ENCODE data around the gene CHRM5.

CHRM5 gene, protein sequence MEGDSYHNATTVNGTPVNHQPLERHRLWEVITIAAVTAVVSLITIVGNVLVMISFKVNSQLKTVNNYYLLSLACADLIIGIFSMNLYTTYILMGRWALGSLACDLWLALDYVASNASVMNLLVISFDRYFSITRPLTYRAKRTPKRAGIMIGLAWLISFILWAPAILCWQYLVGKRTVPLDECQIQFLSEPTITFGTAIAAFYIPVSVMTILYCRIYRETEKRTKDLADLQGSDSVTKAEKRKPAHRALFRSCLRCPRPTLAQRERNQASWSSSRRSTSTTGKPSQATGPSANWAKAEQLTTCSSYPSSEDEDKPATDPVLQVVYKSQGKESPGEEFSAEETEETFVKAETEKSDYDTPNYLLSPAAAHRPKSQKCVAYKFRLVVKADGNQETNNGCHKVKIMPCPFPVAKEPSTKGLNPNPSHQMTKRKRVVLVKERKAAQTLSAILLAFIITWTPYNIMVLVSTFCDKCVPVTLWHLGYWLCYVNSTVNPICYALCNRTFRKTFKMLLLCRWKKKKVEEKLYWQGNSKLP

DNA sequence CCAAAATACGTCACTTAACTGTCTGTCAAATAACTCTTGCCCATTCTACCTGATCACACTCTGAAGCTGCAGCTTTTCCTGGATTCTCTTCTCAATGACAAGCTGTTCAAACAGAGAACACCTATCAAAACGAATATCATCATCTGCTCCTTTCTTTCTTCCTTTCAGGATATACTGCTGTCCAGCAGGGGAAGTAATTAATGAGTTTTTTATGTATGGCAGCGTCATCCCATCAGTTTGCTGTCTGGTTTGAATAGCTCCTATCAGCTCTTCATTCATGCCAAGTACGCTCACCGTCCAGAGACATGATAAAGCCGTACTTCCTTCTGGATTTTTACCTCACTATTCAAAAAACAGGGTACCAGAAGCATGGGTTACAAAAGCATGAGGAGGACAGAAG, at the start of gene CHRM5:
Gene CHRM5 (plus strand): TSS at position 274 of the 400 bp plus-strand sequence. CDS start 94,221 bp downstream, outside the sequence.
- no peak for DNase-seq

DNA sequence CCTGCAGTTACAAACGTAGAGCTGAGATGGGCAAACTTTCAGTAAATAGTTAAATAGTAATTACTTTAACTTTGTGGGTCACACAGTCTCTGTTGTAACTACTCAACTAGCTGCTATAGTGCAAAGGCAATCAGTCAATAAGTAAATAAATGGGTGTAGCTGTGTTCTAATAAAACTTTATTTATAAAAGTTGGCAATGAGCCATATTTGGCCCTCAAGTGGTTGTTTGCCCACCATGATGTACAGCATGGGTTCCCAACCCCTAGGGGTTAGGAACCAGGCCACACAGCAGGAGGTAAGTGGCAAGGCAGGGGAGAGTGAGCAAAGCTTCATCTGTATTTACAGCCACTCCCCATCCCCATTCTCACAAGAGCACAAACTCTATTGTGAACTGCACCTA, 44.9 kb upstream of the CHRM5 start:
- DNase-seq = no peak

DNA sequence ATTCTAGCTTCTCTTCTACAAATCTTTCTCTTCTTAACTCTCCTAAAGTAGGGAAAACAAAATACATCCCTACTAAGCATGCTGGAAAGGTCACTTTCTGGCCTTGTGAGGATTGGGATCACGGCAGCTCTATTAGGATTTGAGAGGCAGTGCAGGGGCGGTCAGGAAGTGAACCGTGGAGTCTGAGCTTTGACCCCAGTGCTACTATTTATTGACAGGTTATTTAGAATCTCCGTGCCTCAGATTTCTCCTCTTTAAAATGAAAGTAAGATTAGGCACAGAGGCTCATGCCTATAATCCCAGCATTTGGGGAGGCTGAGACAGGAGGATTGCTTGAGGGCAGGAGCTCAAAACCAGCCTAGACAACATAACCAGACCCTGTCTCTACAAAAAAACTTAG, 42.0 kb upstream of the CHRM5 start:
- no peak for DNase-seq

DNA sequence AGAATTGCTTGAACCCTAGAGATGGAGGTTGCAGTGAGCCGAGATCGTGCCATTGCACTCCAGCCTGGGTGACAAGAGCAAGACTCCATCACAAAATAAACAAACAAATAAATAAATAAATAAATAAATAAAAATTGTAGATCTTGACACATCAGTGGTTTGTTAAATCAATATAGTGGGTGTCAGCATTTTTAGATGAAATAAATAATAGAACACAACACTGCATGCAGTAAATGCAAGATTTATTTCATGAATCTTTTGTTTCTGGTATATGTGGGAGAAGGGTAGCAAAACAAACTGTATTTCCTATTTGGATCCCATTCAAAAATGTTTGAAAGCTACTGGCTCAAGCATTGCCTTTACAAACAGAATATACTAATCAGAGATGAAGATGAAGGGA, 35.6 kb upstream of the CHRM5 start:
- no peak for DNase-seq

DNA sequence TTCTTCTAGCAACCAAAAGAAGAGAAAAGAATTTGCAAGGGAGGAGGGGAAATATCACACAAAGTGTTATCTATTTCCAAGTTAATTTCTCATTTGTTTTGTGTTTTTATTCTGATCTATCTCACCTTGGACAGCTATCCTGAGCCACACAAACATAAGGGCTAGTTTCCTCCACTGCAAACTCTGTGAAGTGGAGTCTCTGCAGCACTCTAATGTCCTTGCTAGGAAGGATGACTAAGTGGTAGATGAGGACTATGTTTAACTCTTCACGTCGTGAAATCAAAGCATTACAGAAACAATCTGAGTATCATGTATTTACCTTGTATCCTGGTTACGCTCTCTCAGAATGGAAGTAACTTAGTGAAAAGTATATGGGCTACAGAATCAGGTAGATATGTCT, 33.9 kb upstream of the CHRM5 start:
- no peak for DNase-seq

DNA sequence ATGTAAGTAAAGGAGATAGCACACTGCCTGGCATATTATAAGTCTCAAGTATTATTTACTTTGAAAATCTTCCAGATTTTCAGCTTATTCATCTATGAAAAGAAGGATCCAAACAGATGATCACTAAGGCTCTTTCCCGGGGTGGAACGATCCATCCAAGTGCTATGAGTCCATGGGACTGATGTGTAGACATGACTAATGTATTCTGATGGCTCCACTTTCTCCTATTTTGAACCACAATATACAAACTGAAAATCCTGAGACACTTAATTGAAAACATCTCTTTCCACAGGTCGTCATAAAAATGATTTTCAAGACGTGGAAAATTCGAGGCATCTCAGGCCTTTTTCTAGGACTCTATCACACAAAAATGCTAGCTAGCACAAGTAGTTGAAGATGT, 33.4 kb upstream of the CHRM5 start:
- no peak for DNase-seq

DNA sequence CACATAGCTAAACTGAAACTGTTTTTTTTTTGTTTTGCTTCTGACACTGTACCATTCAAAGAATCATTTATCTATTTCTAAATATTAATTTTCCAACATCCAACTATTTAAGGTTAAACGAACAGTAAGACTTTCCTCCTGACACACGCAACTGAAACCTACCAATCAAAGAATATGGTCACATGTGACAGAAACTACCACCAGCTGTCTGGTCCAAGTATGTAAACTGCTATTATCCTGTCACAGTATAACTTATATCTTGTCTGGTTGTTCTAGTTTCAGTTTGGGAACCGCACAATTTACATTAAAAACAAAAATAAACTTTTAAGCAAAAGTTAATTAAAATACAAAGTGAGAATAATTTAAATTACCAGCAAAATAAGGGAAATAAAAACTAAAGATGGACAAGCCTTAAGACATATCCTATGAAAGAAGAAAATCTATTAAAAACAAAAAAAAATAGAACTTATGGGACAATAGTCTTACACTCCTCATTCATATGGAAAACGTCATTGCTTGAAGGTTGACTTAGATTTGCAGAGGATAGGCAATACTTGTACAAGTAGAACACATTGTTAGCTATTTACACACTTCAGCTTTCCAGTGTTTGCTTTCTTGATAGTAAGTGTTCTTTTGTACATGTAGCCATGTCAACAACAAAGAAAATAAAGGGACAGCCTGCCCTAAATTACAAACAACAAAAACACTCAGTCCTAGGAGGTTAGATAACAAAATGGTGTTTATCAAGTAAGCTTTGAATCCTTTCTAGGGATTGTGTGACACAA, 26.8 kb upstream of the CHRM5 start:
- no peak for DNase-seq

DNA sequence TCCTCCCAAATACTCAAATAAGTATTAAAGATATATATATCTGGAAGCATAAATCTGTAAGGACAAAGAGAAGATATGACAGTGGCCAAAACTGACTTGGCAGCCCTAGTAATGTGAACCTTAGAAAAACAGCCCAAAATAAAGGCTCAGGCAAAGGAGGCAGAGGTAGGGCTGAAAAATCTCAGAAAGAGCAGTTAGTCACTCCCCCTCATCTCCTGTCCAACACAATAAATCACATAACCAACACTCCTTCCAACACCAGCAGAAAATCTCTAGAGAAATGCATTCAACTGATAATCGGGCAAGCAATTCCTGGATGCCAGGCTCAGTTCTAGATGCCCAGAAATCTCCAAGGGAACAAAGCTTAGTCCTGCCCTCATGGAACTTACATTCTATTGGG, 22.1 kb upstream of the CHRM5 start:
- no peak for DNase-seq

DNA sequence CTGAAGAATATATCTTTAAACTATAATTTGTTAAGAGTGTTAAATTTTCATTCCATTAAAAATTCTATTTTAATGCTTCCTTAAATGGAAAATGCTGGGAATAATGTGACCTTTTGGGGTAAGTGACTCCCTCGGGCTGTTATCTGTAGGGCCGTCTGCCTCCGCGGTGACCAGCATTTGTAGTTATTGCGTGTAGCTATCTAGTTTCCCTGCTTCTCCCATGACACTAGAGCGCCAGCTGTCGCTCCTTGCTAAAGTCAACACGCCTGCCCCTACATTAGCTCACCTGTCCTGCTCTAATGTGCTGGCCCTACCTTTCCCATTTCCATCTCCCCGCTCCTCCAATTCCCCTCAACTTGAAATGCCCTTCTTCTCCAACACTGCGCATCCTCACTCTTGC, 12.4 kb upstream of the CHRM5 start:
- no peak for DNase-seq

DNA sequence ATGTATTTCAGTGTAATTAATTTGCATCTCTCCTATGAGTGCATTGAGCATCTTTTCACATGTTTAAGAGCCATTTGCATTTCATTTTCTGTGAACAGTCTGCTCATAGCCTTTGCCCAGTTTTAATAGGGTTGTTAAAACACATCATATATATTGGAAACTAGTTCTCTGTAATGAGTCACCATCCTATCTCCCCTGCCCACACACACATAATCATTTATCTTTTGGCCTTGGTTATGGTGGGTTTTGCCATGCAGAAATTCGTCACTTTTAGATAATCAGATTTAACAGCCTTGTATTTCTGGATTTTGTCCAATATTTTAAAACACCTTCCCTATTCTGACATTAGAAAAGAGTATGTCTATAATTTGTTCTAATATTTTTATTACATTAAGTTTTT, 11.9 kb upstream of the CHRM5 start:
- DNase-seq = no peak

DNA sequence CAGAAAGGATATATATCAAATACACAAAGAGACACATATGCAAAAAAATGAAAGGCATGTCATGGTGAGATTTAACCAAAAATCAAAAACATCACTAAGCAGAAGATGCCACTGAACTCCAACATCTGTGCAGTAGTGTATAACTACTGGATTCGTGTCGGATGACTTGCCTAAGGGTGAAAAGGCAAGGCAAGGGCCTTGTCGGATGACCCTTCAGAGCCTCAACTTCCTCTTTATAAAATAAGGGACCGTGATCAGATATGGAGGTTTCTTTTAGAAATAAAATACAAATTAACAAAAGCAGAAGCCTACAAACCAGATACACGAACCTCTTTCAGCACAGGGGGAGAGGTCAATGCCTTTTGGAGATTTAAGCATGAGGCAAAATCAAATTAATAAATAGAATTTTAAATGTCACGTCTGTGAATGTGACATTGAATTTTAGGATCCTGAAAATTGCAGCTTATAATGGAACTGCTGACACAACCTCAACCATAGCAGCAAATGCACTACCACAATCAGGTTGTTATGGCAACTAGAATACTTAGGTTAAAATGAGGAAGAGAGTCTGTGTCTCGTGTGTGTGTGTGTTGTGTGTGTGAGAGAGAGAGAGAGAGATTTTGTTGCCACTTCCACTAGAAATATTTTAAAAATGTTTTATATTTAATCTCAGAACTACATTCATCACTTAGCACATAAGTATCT, 8.3 kb upstream of the CHRM5 start:
- DNase-seq = no peak

DNA sequence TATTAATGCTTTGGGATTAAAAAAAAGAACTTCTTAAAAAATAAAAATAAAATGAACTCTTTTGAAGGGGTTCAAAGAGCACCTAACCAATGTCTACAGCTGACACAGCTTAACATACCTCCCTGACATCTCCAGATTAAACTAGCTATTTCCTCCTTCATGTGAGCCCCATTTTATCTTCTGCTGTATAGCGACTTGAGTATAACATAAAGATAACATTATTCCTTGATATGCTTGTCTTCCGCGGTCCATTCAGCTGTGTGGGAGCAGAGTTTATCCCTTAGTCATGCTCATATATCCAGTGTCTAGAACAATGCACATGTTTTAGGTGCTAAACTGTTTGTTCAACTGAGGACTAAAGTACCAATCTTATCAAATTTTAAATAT, 7.8 kb upstream of the CHRM5 start:
- DNase-seq = no peak

DNA sequence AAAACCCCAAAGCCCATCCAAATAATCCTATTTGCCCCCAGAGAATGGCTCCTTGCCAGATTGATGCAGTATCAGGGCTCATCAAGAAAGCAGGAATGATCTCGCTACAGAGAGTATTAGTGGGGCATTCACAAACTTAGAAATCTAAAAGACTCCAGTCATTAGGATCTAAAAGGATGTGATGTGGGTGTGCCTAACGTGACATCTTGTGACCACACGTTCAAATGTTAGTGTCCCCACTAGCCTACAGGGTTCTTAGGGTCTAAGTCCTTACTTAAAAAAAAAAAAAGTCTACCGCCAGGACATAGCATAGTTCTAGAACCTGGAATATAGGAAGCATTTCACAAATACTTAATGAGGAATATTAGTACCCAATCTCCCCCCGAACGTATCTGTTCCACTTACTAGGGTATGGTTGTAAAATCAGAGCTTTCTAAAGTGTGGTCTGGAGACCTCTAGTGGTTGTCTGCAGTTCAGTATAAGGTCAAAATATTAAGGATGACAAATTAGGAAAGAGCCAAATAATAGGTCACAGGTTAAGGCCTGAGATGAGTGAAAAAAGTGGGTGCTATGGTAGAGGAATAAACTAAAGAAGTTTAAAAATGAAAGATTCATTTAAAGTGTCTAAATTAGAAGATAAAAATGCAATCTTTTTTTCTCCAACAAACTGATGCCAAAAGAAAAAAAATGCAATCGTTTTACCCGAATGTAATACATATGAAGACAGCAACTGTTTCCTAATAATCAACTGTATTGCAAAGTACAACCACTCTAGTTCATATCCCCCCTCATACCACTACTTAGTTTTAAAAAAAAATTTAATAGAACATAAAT, 4.2 kb upstream of the CHRM5 start:
- no peak for DNase-seq

DNA sequence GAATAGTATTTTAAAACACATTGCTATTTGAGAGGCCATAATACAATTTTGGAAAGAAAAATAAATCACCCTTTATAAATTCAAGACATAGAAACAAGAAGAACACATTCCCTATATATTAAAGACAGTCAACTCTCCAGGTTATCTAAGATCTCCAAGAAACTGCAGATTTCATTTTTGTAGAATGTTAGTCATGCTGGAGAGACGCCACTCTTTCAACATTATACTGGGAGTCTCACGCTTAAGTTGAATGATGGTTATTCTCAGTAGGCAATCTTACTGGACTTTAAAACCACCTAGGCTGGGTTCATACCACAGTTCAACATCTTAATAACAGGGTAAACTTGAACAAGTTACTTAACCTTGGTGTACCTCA, 3.6 kb upstream of the CHRM5 start:
- no peak for DNase-seq

DNA sequence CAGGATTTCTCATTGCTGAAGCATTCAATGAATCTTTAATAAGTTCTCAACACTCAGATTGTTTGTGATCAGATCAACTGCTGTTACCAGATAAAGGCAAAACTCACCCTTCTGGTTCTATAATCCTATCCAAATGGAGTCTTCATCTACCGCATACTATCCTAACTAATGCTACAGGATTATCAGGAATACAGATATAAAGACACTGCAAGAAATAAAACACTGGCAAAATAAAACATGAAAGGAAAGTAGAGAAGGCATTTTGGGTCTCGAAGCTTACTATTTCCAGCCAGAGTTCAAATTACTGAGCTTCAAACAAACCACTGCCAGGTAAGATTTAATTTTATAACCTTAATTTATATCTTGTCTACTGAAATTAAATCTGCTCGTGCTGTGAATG, 524 bp downstream of the CHRM5 start:
- no peak for DNase-seq

DNA sequence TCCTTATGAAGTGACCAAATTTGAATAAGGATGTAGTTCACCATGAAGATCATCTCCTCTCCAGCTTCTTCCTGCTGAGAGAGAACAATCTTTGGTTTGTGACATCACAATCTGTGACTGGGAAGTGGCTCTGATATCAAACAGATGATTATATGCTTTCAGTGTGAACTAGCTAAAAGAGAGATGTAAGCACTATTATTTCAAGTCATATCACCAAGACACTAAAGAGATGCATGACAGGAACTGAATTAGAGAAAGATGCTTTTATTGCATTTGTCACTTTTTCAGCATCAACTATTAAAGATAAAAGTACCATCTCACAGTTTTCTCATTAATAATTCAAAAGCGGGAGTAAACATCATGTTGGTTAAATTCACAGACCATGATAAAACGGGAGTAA, 3.5 kb downstream of the CHRM5 start:
- DNase-seq = no peak

DNA sequence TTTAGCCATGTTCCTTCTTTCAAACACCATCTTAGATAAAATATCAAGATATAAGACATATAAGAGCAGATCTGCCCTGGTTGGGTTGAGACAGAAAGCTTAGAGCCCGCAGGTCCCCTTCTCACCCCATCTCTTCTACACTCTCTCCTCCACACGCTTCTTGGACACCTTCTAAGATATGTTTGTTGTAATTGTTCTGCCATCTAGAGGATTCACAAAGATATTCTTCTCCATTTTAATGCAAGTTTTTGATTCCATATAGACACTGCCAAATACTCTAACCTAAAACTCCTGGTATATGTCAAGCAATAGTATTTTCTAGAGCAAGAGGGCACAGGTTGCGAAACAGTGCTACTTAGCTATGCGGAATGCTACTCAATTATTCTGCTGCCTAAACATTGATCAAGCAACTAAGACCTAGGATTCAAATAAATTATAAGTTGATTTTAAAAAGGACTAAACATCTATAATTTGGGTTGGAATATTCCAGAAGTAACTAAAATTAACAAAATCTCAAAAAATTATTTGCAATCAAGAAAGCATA, 6.8 kb downstream of the CHRM5 start:
- DNase-seq = no peak

DNA sequence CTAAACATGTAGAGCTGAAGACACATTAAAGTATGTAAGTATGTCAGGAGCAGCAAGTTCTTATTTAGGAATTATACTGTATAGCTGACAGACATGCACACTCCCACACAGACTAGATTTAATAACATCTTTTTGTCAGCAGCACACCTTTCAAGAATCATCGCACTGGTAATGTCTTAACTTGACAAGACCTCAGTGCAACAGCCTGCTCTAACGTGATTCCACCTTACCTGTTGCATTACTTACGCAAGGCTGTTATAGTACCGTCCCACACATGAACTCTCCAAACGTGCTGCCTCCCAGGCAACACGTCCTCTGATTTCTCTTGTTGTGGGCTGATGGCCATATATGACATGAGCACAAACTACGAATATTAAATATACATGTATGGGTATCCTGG, 11.9 kb downstream of the CHRM5 start:
- no peak for DNase-seq

DNA sequence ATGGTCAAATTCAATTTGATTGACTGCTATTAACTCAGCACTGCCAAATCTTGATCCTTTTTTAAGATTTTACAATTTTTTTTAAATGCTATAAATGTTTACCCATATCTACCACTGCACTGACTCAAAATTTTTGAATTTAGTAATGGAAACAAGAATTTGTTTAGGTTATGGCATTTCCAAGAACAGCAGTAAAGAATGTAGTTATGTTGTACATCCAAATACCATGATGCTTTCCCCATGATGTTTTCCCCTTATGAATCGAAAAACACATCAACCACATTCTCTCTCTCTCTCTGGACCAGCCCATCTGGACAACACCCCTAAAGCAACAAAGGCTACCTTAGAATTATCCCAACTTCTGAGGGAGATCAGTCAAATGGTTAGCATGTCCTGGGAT, 14.2 kb downstream of the CHRM5 start:
- DNase-seq = no peak

DNA sequence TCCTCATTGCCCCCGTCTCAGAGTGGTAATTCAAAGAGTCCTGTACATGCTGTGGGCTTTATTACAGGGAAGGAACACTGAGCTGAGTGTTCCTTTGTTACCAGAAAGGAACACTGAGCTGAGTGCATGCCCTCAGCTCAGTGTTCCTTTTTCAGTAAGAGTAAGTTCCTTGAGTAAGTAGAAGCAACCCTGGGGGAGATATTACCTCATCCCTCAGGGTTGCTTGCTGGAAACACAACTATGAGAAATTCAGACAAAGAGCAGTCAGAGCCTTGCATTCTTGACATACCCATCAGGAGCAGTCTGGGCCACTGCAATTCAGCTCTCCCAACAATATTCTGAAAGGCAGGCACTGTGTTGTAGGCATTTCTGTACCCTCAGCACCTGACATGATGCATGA, 17.0 kb downstream of the CHRM5 start:
- DNase-seq = no peak

DNA sequence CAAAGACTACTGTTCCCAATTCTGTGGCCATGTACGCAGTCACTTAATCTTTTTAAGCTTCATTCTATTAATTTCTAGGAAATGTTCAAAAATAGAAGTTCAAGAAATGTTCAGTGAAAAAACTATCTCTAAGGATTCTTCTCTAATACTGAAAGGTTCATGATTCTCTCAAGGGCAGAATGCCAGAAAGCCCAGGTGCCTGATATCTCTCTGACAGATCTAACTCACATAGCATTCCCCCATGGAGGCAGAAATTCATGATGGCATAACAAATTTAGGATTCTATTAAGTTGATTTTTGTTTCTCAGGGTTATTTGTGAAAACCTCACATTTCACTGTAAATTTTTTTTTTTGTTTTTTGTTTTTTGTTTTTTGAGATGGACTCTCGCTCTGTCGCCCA, 17.5 kb downstream of the CHRM5 start:
- DNase-seq = no peak

DNA sequence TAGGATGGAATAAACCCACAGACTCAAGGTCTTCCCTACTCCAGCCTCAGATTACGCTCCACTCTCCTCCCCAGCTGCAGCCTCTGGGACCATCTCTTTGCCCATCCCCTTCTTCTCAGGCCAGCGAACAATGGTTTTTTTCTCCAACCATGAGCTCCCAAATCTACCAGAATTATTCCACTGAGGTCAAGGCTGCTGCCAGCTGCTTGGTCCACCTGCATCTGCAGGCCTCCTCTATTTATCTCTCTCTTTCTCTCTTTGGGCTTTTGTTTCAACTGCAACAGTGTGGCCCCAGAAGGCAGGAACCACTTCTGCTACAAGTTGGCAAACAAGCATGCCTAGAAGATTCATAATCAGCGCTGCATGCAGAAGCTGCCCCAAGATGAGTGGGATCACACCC, 19.1 kb downstream of the CHRM5 start:
- no peak for DNase-seq
